H1 (cell line): ENCODE measurements around the gene PTPN18. TPM values are rescaled to one million over a fixed set of nuclear protein-coding genes. Genes with fewer than 3 reads are reported as not detected.

Experiments
- CTCF ChIA-PET: fragments of 300-600 bp; sonication (Branson Sonifier 250); formaldehyde crosslinking; loops from one replicate; lab custom pipeline; 2021; ENCODE audit not compliant: partially characterized antibody; lab: Charles Lee
- POLR2A ChIA-PET: fragments of 300-600 bp; sonication (Branson Sonifier 250); formaldehyde crosslinking; loops from one replicate; lab custom pipeline; 2021; ENCODE audit warnings: inconsistent platforms; ENCODE audit not compliant: partially characterized antibody; lab: Charles Lee
- DNase-seq, 2 experiments: peaks; one replicate each; pipeline versions ENCODE4 v3.0.0 to v3.0.0-alpha.2; 2010 to 2022; ENCODE audit warnings: low spot score in 2 of 2, low read depth in 1 of 2, mixed read lengths in 1 of 2
- FAIRE-seq: peaks from 2 replicates; lab custom pipeline; 2011; peaks lifted over from hg19 to GRCh38; lab: Jason Lieb, UNC
- H2AFZ ChIP-seq: 2 replicates; pipeline ENCODE4 v1.8.1; 2012; ENCODE audit warnings: low read length, inconsistent platforms
- H2AK5ac ChIP-seq: 2 replicates; pipeline ENCODE4 v1.6.1; 2013; ENCODE audit warnings: low read depth, low read length
- H2BK120ac ChIP-seq: replicated peaks from 2 replicates; pipeline ENCODE3; 2013; ENCODE audit warnings: low read depth, low read length, inconsistent platforms
- H2BK12ac ChIP-seq: 2 replicates; pipeline ENCODE4 v1.6.1; 2013; ENCODE audit warnings: low read depth, low read length
- H2BK15ac ChIP-seq: 2 replicates; pipeline ENCODE4 v1.6.1; 2013; ENCODE audit warnings: low read length
- H2BK20ac ChIP-seq: 2 replicates; pipeline ENCODE4 v1.6.1; 2013; ENCODE audit warnings: low read length
- H2BK5ac ChIP-seq: 2 replicates; pipeline ENCODE4 v1.6.1; 2013; ENCODE audit warnings: low read depth, low read length
- H3K14ac ChIP-seq: 2 replicates; pipeline ENCODE4 v1.6.1; 2013; ENCODE audit warnings: inconsistent platforms; ENCODE audit not compliant: insufficient read length
- H3K18ac ChIP-seq: 2 replicates; pipeline ENCODE4 v1.6.1; 2013; ENCODE audit warnings: low read length; ENCODE audit errors: extremely low read depth
- H3K23ac ChIP-seq: 2 replicates; pipeline ENCODE4 v1.6.1; 2013; ENCODE audit warnings: inconsistent platforms; ENCODE audit not compliant: insufficient read length
- H3K23me2 ChIP-seq: 2 replicates; pipeline ENCODE4 v1.6.1; 2013; ENCODE audit warnings: low read depth, low read length
- H3K27ac ChIP-seq: 2 replicates; pipeline ENCODE4 v1.6.1; 2011; ENCODE audit warnings: low read depth, low read length, inconsistent platforms
- H3K27me3 ChIP-seq, 4 experiments: replicated peaks in 1 of 4; 1 replicate in 1 of 4; 2 replicates in 3 of 4; pipeline versions ENCODE4 v1.6.1 to v1.8.1; 2011 to 2013; ENCODE audit warnings: low read length in 3 of 4, mild to moderate bottlenecking in 3 of 4, inconsistent platforms in 2 of 4, mixed read lengths in 2 of 4, moderate library complexity in 1 of 4; ENCODE audit not compliant: control insufficient read depth in 3 of 4, insufficient read depth in 3 of 4; ENCODE audit errors: extremely low read depth in 1 of 4
- H3K36me3 ChIP-seq, 4 experiments: 2 replicates each; pipeline versions ENCODE4 v1.6.1 to v1.8.1; 2011 to 2013; ENCODE audit warnings: mild to moderate bottlenecking in 4 of 4, low read length in 3 of 4, moderate library complexity in 2 of 4, control low read depth in 1 of 4, inconsistent platforms in 1 of 4; ENCODE audit not compliant: insufficient read depth in 4 of 4, control insufficient read depth in 2 of 4
- H3K4ac ChIP-seq: replicated peaks from 2 replicates; pipeline ENCODE3; 2013; ENCODE audit warnings: low read length, low read depth, mixed read lengths, inconsistent platforms; ENCODE audit not compliant: insufficient read length
- H3K4me1 ChIP-seq, 4 experiments: replicated peaks in 1 of 4; 1 replicate in 1 of 4; 2 replicates in 3 of 4; pipeline versions ENCODE4 v1.6.1 to v1.8.1; 2011 to 2013; ENCODE audit warnings: low read length in 3 of 4, inconsistent platforms in 2 of 4, mixed read lengths in 1 of 4; ENCODE audit not compliant: insufficient read depth in 4 of 4, control insufficient read depth in 3 of 4
- H3K4me2 ChIP-seq, 2 experiments: 2 replicates each; pipeline versions ENCODE4 v1.6.1 to v1.8.1; 2011 to 2013; ENCODE audit warnings: low read depth in 2 of 2, low read length in 2 of 2, control low read depth in 1 of 2, inconsistent platforms in 1 of 2, mild to moderate bottlenecking in 1 of 2; ENCODE audit not compliant: insufficient read depth in 1 of 2
- H3K4me3 ChIP-seq, 4 experiments: fragments of 200-600, 300-600 bp in 1 of 4; sonication (generic), shearing (Covaris generic), sonication (Bioruptor Twin) in 1 of 4; 2 replicates each; pipeline versions ENCODE4 v1.5.1 to v1.8.1; 2011 to 2016; ENCODE audit warnings: low read length in 4 of 4, low read depth in 3 of 4, control low read depth in 2 of 4, inconsistent platforms in 2 of 4, mild to moderate bottlenecking in 2 of 4, mixed read lengths in 1 of 4, moderate library complexity in 1 of 4; ENCODE audit not compliant: insufficient read depth in 2 of 4; ENCODE audit errors: extremely low read depth in 1 of 4
- H3K56ac ChIP-seq: replicated peaks from 2 replicates; pipeline ENCODE3; 2013; ENCODE audit warnings: low read depth, mild to moderate bottlenecking, mixed read lengths, low read length, inconsistent platforms; ENCODE audit not compliant: insufficient read length
- H3K79me1 ChIP-seq: 2 replicates; pipeline ENCODE4 v1.6.1; 2013; ENCODE audit warnings: low read depth, low read length, control low read depth
- H3K79me2 ChIP-seq, 2 experiments: 2 replicates each; pipeline versions ENCODE4 v1.6.1 to v1.8.1; 2012 to 2013; ENCODE audit warnings: low read length in 2 of 2, mild to moderate bottlenecking in 2 of 2, inconsistent platforms in 1 of 2; ENCODE audit not compliant: insufficient read depth in 2 of 2, control insufficient read depth in 1 of 2
- H3K9ac ChIP-seq, 4 experiments: replicated peaks in 1 of 4; 1 replicate in 1 of 4; 2 replicates in 3 of 4; pipeline versions ENCODE4 v1.6.1 to v1.8.1; 2011 to 2013; ENCODE audit warnings: low read depth in 3 of 4, low read length in 3 of 4, control low read depth in 2 of 4, mild to moderate bottlenecking in 2 of 4, moderate library complexity in 2 of 4, inconsistent platforms in 1 of 4; ENCODE audit errors: extremely low read depth in 1 of 4
- H3K9me3 ChIP-seq, 2 experiments: 2 replicates each; pipeline versions ENCODE4 v1.6.1 to v1.8.1; 2012 to 2013; ENCODE audit warnings: mild to moderate bottlenecking in 2 of 2, moderate library complexity in 2 of 2, control low read depth in 1 of 2, inconsistent platforms in 1 of 2, low read depth in 1 of 2, low read length in 1 of 2, mixed read lengths in 1 of 2; ENCODE audit not compliant: insufficient read depth in 2 of 2
- H4K20me1 ChIP-seq, 2 experiments: replicated peaks in 1 of 2; 2 replicates each; pipeline versions ENCODE3 to v1.8.1; 2011 to 2013; ENCODE audit warnings: inconsistent platforms in 2 of 2, low read length in 2 of 2, mild to moderate bottlenecking in 1 of 2; ENCODE audit not compliant: insufficient read depth in 2 of 2, control insufficient read depth in 1 of 2
- H4K5ac ChIP-seq: 2 replicates; pipeline ENCODE4 v1.6.1; 2013; ENCODE audit warnings: low read length, low read depth, mixed read lengths, inconsistent platforms; ENCODE audit not compliant: insufficient read length
- H4K8ac ChIP-seq: 2 replicates; pipeline ENCODE4 v1.8.0; 2013; ENCODE audit warnings: mild to moderate bottlenecking, moderate library complexity, low read length, inconsistent platforms; ENCODE audit not compliant: insufficient read depth; ENCODE audit errors: extremely low read depth
- H4K91ac ChIP-seq: replicated peaks from 2 replicates; pipeline ENCODE3; 2013; ENCODE audit warnings: low read length, mixed read lengths, inconsistent platforms; ENCODE audit not compliant: insufficient read length
- HDAC6 ChIP-seq: IDR thresholded peaks from one replicate; pipeline ENCODE4 v1.7.1; 2012; ENCODE audit warnings: low read depth, mild to moderate bottlenecking, inconsistent platforms, low read length, moderate library complexity
- POLR2A ChIP-seq, 2 experiments: IDR thresholded peaks; 1 replicate in 1 of 2; 2 replicates in 1 of 2; pipeline ENCODE4 v1.6.1; 2011; ENCODE audit warnings: low read depth in 2 of 2, low read length in 2 of 2, mild to moderate bottlenecking in 2 of 2; ENCODE audit errors: control extremely low read depth in 1 of 2
- WGBS, 2 experiments: shearing (Covaris generic) in 1 of 2; methylation state at CpG; one replicate each; pipeline versions ENCODE4 v1.1.6 to v1.1.7; 2013 to 2015; ENCODE audit warnings: low lambda C conversion rate in 2 of 2, mixed read lengths in 2 of 2, inconsistent platforms in 1 of 2, low coverage in 1 of 2, missing lambda C conversion rate in 1 of 2; ENCODE audit not compliant: insufficient replicate concordance in 2 of 2, insufficient coverage in 1 of 2, insufficient read length in 1 of 2; ENCODE audit errors: extremely low coverage in 1 of 2, missing lambda C conversion rate in 1 of 2; 5-methylcytosine and 5-hydroxymethylcytosine counted together
- polyA plus RNA-seq, 7 experiments: library from polyadenylated mRNA; depleted of rRNA in 3 of 7; stranded (reverse) in 5 of 7; unstranded in 2 of 7; fragments of >200 nt in 5 of 7; fragments of 200-250 nt in 2 of 7; gene quantifications; 1 replicate in 5 of 7; 2 replicates in 1 of 7; 4 replicates in 1 of 7; pipeline versions ENCODE4 v1.2.1 to v1.2.3, GENCODE V29; 2011 to 2013; ENCODE audit warnings: missing spikeins in 2 of 7, mixed read lengths in 2 of 7
- total RNA-seq: library from RNA; stranded (reverse); fragmentation: NEBNext Ultra II Directional; extraction: Animal tissue kit (Norgen Biotek cat#: 25700); gene quantifications from 2 replicates; pipeline ENCODE4 v1.2.1, GENCODE V29; 2021

Gene PTPN18
- total and polyA plus RNA-seq, 2 of the 8 experiments (the other 6 are each of a cell fraction or from before 2014, with no cell fraction given): 13.2 to 14.7 TPM

- Histone ChIP-seq H3K23ac (no peak overlapping the region), H3K27ac (no peak overlapping the region), H3K56ac (no peak overlapping the region), H3K4me1 (peaks cover 0 to 10% (median 3%) of the 10 kb centered on the region in 4 experiments; a peak in 5 of 7 replicates), H2AK5ac (no peak overlapping the region), H3K36me3 (no peaks in the 10 kb centered on the region), H3K4me2 (no peak overlapping the region), H3K79me1 (no peaks in the 10 kb centered on the region), H3K14ac (no peak overlapping the region), H3K18ac (no peak overlapping the region), H3K9ac (no peak overlapping the region), H4K8ac (no peak overlapping the region), H3K23me2 (peaks cover 6% of the 10 kb centered on the region; the same call in 1 of the 2 replicates), H3K4me3 (no peak overlapping the region), H2BK12ac (no peak overlapping the region), H2BK120ac (no peak overlapping the region), H4K20me1 (peaks cover 0 to 3% of the 10 kb centered on the region in 2 experiments), H2BK15ac (no peak overlapping the region), H2BK20ac (no peak overlapping the region), H3K9me3 (no peaks in the 10 kb centered on the region), H4K5ac (no peak overlapping the region), H2AFZ (no peak overlapping the region), H3K27me3 (peaks cover 0 to 14% (median 8%) of the 10 kb centered on the region in 4 experiments; a peak in 4 of 7 replicates), H3K79me2 (no peaks in the 10 kb centered on the region), H2BK5ac (no peak overlapping the region), H3K4ac (no peak overlapping the region), H4K91ac (no peak overlapping the region)
- WGBS, 2 experiments: 89% methylated on average over 3 of the region's 3 CpGs; no CpG with 5 or more reads in 1 of the 2 experiments
- DNase-seq: no peak
- FAIRE-seq: no peak
- CTCF ChIA-PET: interaction anchor here (4.8 to 5.2 kb wide), 2 partner anchors 12 to 17 kb away, joined by 27 to 34 read pairs; no protein-coding TSS in a partner anchor
- POLR2A ChIA-PET: interaction anchor here (1.4 kb wide), 1 partner anchor 17 kb away, joined by 5 read pairs; no protein-coding TSS in a partner anchor
- no peak for TF ChIP-seq HDAC6
- TF ChIP-seq POLR2A (IDR thresholded peaks at IDR 0.05; ENCODE audit: control extremely low read depth in 1 of 2, low read depth in 2 of 2, low read length in 2 of 2): no peak
Measured at GRCh38 chr2:130389783-130390182, 33.9 kb downstream of the PTPN18 start.
